Fibroblast of skin of left quadriceps (primary cell): ENCODE measurements around the gene ZFP91.

Source experiments
- DNase-seq, 2 experiments: peaks; one replicate each; pipeline ENCODE4 v3.0.0-alpha.2; 2013; ENCODE audit warnings: low read depth in 2 of 2

The ZFP91 gene

DNA sequence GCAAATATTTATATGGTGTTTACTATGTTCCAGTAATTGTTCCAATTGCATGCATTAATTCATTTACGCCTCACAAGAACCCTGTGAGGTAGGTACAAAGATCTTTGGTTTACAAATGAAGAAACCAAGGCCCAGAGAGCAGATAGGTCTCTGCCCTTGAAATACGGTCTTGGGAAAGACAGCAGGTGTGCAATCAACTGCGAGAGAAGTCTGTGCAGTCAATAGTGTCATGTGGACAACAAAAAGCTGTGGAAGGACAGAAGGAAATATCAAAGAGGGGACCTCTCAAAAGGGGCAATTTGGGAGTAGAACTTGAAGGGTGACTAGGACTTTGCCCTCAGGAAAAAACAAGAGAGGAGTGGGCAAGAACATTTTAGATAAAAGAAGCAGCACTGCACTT lies 52.5 kb downstream of the ZFP91 start:
- DNase-seq = no peak

DNA sequence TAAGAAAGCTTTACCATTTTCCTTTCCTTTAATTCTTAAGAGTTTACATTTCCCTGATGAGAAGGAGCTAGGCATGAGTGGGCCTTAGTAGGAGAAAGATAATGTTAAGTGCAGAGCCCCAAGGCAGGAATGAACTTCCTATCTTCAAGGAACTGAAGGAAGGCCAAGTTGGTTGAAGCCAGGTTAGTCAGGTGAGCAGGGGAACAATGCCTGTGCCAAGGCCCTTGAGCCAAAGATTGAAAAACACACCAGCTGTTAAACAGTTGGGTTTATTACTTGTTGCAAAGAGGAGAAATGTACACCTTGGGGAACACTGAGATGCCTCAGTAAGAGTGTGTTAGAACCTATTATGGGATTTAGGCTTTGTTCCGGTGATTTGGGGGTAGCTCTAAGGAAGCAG lies 53.6 kb downstream of the ZFP91 start:
- DNase-seq = no peak

DNA sequence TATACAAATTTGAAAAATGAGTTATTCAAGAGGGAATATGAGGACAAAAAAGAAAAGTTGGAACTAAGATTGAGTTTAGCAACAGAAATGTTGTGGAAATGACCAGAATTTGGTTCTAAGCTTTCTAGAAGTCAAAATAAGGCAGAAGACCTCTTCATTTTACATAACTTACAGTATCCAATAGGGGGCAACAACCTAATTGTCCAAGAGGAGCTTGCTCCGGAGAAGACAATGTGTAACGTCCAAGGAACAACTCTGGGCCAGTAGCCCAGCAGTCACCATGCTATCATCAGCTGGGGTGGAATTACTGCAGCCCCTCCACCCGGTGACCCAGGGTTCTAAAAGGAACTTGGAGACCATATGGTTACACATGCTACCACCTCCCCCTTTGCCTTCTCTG lies 57.7 kb downstream of the ZFP91 start:
- no peak for DNase-seq

DNA sequence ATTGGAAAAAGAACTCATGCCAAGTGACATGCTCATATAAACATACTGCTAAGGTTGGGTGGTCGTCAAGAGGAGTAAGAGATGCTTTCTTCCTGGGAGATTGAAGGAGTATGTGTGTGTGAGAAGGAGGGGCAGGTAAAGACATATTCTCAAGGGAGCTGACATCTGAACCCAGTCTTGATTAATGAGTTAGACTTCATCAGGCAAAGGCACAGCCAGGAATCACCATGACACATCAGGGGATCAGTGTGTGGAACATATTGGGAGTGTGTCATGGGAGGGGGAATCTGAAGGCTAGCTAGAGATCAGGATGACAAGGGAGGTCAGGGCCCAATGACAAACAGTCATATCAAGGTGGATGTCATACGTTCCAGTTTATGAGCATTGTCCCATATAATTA lies 58.5 kb downstream of the ZFP91 start:
- DNase-seq = no peak

DNA sequence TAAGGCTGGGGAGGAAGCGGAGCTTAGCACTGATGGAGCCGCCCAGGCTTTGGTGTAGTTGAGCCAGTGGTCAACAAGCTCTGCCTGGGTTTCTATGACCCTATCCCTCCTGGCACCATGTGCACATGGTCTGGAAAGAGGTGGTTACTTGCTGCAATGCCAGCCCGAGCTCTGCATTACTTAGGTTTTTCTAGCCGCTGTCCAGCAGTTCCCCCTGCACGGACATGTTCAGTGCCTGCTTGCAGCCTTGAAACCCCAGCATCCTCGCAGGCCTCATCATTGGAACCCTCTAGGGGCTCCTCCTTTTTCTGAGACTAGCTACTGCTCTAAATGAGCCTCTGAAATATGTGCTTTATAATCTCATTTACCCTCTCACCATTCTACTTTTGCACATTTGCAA lies 60.2 kb downstream of the ZFP91 start:
- no peak for DNase-seq

DNA sequence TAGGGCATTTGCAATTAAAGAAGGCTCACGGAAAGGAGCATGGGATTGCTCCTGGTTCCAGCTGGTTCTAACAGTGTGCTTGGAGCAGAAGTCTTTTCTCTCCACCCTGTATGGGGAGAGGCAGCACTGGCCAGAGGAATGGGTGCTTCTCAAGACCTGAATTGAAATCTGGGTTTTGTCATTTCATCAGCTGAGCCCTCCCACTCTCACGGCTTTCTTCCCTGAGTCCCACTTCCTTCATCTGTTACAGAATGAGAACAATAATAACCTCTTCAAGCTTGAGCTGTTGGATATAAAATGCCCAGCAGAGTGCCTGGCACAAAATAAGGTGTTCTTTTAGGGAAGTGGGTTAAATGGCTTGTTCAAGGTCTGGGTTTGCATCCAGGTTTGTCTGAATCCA lies 60.8 kb downstream of the ZFP91 start:
- DNase-seq = no peak

DNA sequence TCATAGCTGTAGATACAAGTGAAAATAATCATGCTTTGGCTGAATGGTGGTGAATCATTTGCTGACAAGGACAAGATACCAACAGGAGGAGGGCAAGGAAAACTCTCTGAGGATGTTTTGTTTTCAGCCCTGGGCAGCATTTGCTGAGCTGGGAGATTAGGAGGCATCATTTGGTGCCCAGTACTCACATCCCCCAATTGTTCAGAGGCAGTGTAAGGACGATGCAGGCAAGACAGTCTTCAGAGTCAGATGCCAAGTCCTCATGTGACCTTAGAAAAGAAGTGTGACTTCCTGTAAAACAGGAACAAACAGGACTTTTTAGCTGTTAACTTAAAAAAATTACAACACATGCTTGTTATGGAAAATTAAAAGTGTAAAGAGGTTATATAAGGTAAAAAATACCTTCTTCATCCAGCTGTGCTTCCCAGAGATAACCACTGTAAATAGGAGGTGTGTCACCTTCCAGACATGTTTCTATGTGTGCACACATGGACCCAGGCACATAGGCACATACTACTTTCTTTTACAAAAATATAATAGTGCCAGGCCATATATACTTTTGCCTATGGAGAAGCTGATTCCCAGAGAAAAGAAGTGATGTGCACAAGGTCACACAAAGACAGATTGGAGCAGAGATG lies 61.6 kb downstream of the ZFP91 start:
- DNase-seq = no peak

DNA sequence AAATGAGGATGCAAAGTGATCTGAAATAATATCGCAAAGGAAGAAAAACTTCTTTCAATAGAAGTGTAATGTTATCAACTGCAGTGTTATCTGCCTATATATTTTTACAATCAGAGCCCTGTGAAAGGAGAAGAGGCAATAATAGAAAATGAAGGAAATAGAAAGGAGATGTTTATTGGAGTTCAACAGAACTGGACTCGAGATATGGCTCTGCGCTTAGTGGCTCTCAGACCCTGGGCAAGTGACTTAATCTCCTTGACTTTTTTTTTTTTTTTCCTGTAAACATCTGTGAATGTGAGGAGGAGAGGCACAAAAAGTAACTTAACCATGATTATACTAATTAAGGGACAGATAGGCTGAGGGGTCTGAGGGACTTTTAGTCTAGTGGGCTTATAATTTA lies 62.5 kb downstream of the ZFP91 start:
- no peak for DNase-seq

DNA sequence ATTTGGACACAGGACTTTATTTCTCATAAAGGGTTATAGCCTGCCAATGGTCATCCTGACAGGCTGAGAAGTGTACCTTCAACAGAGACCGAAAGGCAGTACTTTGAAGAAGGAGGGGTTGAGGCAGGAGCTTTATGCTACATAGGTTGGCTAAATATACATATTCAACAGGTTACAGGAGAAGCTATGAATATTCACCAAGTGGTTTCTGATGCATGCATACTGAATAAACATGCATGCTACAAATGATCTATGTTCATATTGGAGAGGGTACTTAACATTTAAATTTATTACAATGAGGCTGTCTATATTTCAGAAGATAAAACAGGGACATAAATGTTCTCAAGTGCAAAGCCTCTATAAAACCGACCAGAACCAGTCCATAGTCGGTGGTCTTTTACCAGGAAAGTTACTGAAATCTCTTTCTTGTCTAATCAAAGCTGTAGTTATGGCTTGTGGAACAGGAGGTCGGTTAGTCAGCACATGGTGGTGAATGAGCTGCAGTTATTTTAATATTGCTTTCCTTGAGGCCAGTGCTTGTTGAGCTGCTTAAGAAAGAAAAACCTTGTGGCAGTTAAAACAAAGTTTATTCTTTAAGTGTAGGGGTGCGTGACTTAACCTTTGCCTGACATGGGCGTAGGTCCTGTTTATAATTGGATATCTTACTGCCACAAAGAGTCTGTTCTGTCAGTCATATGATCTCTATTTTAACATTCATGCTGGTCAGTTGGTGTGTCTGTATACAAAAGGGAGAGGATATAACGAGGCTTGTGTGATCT lies 63.1 kb downstream of the ZFP91 start:
- no peak for DNase-seq

DNA sequence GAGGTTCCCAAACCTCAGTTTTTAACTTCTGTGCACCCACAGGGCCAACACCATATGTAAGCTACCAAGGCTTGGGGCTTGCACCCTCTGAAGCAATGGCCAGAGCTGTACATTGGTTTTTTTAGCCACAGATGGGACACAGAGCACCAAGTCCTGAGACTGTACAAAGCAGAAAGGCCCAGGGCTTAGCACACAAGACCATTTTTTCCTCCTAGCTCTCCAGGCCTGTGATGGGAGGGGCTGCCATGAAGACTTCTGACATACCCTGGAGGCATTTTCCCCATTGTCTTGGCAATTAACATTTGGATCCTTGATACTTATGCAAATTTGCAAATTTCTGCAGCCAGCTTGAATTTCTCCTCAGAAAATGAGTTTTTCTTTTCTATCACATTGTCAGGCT lies 67.0 kb downstream of the ZFP91 start:
- DNase-seq = no peak

DNA sequence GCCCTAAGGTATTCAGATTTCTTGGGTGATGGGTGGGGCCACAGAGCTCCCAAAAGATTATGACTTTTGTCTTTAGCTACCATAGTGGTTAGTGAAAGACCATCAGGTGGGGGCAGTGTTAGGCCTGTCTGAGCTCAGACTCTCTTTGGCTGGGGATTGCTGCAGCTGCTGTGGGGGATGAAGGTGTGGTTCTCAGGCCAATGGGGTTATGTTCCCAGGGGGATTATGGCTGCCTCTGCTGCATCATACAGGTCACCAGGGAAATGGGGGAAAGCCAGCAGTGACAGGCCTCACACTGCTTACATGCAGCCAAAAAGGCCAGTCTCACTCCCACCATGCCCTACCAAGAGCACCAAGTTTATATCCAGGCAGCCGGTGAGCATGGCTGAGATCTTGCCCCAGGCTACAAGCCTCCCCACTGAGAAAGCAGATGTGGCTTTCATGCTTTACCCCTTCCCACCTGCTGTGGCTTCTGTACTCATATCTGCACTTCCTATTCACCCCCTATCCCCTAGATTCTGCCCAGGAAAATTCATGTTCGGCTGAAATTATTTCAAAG lies 68.4 kb downstream of the ZFP91 start:
- no peak for DNase-seq

DNA sequence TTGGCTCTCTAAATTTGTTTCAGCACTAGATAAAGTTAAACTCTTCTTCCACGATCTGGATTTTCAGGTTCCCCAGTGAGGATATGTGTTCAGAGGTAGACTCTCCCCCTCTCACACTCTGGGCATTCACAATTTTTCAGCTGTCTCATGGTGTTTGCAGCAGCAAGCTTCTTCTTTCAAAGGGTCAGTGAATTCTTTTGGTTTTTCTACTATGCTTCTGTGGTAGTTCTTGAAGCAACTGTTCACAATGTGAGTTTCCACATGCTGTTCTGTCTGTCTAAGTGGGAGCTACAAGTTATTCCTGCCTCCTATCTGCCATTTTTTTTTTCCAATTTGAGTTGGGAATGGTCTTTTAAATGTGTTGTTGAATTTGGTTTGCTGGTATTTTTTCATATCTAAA lies 69.0 kb downstream of the ZFP91 start:
- no peak for DNase-seq

DNA sequence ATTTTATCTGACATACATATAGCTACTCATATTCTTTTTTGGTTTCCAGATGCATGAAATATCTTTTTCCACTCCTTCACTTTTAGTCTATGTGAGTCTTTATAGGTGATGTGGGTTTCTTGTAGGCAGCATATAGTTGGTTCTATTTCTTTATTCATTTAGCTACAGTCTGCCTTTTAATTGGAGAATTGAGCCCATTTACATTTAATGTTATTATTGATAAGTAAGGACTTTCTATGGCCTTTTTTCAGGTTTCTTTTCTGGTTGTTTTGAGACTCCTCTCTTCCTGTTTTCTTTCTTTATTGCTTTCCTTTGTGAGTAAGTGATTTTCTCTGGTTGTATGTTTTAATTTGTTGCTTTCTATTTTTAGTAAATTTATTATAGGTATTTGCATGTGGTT lies 70.8 kb downstream of the ZFP91 start:
- no peak for DNase-seq

DNA sequence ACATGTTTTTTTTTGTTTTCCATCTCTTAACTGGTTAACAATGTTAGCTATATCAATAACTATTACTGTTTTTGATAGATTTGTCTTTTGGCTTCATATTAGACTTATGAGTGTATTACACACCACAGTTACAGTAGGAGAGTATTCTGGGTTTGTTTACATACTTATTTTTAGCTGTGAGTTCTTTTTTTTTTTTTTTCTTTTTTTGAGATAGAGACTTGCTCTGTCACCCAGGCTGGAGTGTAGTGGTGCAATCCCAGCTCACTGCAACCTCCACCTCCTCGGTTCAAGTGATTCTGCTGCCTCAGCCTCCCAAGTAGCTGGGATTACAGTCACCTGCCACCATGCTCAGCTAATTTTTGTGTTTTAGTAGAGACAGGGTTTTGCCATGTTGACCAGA lies 71.6 kb downstream of the ZFP91 start:
- DNase-seq = no peak

DNA sequence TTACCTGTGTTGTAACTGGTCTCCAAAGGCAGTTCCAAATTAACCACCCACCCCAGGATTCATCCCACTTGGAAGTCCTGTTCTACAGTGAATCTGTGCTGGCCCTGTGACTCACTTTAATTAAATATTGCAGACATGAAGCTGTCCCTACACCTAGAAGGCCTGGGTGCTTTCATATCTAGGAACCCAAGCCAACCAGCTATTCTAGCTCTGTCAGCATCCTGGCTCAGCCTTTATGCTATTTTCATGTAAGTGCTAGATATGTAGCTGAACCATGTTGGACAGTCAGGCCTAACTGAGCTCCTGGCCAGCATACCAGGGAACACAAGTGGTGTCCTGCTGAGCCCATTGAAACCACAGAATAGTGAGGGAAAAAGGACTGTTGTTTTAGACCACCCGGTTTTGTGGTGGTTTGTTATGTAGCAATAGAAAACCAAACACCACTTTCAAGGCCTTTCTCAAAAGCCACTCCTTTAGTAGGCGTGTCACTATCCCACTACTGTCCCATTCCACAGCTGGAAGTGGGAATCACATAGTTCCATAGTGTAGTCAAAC lies 73.9 kb downstream of the ZFP91 start:
- no peak for DNase-seq

DNA sequence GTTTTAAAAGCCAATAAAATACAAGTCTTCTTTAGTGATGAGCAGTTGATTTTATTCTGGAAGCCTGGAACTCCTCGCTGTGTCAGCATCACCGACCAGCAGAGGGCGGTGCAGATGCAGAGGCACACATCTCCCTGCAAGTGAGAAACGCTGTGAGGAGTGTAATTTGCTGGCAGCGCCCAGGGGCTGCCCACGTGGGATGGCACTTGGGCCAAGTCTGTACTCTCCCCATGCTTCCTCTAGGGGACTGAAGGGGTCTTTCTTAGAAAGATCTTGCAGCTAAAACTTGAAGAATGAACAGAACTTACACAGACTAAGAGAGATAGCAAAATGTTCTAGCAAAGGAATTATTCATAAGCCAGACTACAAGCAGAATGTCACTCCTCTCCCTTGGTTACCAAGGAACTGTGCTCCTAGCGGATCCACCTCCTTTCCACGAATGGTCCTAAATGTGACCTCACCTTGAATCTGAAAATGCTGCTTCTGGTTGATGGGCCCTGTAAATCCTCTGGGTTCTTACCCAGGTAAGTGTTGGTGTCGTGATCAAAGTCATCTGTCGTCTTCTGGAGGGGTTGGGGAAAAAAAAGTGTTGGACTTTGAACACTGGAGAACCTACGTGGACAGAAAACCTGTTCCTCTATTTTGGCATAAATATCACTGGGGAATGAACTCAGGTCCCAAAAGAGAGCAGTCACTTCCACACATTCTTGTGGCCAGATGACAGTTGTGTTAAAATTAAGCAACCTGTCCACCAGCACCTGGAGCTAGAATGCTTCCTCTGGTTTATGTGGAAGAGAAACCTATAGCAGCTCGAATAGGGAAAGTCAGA lies 75.4 kb downstream of the ZFP91 start:
- peak; percentile 27 to 36 for DNase-seq

DNA sequence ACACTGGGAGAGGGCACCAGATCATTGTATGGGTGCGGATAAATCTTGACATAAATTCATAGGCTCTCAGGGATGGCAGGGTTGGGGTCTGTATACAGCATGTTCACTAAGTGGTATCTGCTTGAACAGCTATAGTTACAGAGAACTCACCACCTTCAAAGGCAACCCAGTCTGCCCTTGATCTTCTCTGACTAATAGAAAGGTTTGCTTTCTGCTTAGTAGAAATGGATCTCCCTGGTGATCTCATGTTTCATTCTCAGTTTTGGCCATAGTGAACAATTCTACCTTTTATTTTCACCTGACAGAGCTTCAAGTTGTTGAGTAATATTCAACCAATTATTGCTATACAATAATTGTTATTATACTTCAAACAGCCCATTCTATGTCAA lies 76.0 kb downstream of the ZFP91 start:
- no peak for DNase-seq

DNA sequence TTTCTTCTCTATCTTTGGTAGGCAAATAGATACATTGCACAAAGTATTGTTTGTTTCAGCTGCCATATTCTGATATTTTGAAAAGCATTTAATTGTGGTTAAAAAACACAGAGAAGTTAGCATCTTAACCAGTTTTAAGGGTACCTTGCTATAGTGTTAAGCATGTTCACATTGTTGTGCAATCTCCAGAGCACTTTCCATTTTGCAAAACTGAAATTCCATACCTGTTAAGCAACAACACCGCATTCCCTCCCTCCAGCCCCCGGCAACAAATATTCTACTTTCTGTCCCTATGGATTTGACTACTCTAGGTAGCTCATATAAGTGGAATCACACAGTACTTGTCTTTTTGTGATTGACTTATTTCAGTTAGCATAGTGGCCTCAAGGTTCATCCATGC lies 77.5 kb downstream of the ZFP91 start:
- DNase-seq = no peak

DNA sequence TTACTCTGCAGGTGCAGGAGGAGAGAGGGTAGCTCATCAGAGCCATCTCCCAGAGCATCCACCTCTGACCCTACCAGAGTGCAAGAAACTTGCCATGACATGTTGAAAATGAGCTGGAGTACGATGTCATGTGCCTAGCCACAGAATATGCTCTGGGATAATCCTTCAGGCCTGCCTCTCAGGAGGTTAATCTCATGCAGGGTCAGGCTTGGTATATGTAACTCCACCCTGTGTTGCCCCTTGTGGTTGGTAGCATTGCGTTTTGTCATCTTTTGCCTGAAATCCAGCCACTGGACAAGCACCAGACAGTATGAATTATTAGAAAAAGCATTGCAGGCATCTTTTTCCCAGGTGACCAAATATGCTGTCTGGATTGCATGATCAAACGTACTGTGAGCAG lies 79.8 kb downstream of the ZFP91 start:
- no peak for DNase-seq

DNA sequence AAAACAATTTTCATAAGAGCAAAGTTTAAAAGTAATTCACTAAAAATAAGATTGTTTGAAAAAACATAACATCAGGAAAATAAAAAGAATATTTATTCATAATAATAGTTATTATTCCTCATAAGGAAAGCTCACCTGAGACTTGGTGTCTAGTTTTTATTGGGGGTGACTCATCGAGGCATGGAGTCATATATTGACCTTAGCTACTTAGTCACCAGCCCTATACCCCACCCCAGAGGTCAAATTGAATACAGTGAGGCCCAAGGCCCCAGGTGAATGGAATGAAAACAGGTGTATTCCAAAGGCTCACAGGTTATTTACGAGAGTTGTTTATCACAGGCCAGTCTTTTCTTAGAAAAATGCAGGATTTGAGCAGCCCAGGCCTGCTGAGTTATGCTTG lies 80.5 kb downstream of the ZFP91 start:
- no peak for DNase-seq

DNA sequence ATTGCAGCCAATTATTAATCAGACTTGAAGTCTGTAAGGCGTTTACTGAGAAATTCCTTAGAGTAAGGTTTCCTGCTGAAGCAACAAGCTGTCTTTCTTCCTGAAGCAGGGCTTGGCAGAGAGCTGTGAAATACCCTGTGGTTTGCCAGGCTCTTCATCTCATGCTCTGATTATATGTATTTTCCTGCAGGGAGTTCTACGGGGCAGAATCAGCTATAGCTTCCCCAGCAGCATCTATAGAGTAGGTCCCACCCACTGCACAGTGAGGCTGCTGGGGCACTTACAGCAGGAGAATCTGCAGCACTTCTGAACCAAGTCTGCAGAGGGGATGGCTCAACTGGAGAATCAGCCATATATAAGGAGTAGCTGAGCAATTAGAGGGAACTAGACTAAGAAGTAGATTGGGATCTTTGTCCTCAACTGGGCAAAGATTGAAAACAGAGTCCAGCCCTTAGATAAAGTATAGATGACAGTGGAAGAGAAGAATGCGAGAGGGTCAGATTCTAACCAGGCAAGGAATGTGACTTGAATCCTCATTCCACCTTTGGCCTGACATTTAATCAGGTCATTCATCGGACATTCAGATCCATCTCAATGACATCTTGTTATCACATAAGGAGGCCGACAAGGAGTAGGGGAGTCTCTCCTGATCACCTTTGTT lies 81.2 kb downstream of the ZFP91 start:
- no peak for DNase-seq
